ENCODE data around the gene SPRYD7.

Gene SPRYD7

GRCh38 chr13:49897713-49898112 lies 38.4 kb downstream of the SPRYD7 start (continued):
- TF ChIP-seq, protein P1, sequence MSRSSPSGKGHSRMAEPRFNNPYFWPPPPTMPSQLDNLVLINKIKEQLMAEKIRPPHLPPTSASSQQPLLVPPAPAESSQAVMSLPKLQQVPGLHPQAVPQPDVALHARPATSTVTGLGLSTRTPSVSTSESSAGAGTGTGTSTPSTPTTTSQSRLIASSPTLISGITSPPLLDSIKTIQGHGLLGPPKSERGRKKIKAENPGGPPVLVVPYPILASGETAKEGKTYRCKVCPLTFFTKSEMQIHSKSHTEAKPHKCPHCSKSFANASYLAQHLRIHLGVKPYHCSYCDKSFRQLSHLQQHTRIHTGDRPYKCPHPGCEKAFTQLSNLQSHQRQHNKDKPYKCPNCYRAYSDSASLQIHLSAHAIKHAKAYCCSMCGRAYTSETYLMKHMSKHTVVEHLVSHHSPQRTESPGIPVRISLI (tag by site-specific recombination; IDR thresholded peaks at IDR 0.05), result no peak
- no peak for TF ChIP-seq ZNF548 (tag by site-specific recombination; IDR thresholded peaks at IDR 0.05)
- no peak for TF ChIP-seq HIC1 (tag by site-specific recombination; IDR thresholded peaks at IDR 0.05)
- TF ChIP-seq ZNF18 (tag by site-specific recombination; IDR thresholded peaks at IDR 0.05), result no peak
- TF ChIP-seq ZNF777 (tag by site-specific recombination; IDR thresholded peaks at IDR 0.05; ENCODE audit: borderline replicate concordance), result no peak
- TF ChIP-seq ZNF146 (tag by site-specific recombination; IDR thresholded peaks at IDR 0.05), result no peak
- peak; percentile 68 for TF ChIP-seq ZNF555 (tag by site-specific recombination; conservative IDR thresholded peaks at IDR 0.05)
- TF ChIP-seq ZBTB11 (tag by site-specific recombination; conservative IDR thresholded peaks at IDR 0.05; ENCODE audit: low read depth), result no peak; the same call in 1 of the 2 replicates
- no peak for TF ChIP-seq ZNF658 (tag by site-specific recombination; IDR thresholded peaks at IDR 0.05)
- TF ChIP-seq ZFHX2 (tag by site-specific recombination; conservative IDR thresholded peaks at IDR 0.05), result no peak
- TF ChIP-seq, protein P2, sequence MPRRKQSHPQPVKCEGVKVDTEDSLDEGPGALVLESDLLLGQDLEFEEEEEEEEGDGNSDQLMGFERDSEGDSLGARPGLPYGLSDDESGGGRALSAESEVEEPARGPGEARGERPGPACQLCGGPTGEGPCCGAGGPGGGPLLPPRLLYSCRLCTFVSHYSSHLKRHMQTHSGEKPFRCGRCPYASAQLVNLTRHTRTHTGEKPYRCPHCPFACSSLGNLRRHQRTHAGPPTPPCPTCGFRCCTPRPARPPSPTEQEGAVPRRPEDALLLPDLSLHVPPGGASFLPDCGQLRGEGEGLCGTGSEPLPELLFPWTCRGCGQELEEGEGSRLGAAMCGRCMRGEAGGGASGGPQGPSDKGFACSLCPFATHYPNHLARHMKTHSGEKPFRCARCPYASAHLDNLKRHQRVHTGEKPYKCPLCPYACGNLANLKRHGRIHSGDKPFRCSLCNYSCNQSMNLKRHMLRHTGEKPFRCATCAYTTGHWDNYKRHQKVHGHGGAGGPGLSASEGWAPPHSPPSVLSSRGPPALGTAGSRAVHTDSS (tag by site-specific recombination; IDR thresholded peaks at IDR 0.05), result no peak
- TF ChIP-seq ZNF416 (tag by site-specific recombination; IDR thresholded peaks at IDR 0.05), result no peak
- TF ChIP-seq GLIS2 (tag by site-specific recombination; IDR thresholded peaks at IDR 0.05), result no peak
- TF ChIP-seq ZNF175 (tag by site-specific recombination; IDR thresholded peaks at IDR 0.05), result no peak
- TF ChIP-seq HOXA7 (CRISPR knock-in tag; IDR thresholded peaks at IDR 0.05; ENCODE audit: borderline replicate concordance), result no peak
- TF ChIP-seq, protein P3, sequence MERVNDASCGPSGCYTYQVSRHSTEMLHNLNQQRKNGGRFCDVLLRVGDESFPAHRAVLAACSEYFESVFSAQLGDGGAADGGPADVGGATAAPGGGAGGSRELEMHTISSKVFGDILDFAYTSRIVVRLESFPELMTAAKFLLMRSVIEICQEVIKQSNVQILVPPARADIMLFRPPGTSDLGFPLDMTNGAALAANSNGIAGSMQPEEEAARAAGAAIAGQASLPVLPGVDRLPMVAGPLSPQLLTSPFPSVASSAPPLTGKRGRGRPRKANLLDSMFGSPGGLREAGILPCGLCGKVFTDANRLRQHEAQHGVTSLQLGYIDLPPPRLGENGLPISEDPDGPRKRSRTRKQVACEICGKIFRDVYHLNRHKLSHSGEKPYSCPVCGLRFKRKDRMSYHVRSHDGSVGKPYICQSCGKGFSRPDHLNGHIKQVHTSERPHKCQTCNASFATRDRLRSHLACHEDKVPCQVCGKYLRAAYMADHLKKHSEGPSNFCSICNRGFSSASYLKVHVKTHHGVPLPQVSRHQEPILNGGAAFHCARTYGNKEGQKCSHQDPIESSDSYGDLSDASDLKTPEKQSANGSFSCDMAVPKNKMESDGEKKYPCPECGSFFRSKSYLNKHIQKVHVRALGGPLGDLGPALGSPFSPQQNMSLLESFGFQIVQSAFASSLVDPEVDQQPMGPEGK (tag by site-specific recombination; IDR thresholded peaks at IDR 0.05), result no peak
- TF ChIP-seq ZNF426 (tag by site-specific recombination; IDR thresholded peaks at IDR 0.05), result peak; percentile 83
- TF ChIP-seq FEZF1 (tag by site-specific recombination; IDR thresholded peaks at IDR 0.05), result no peak
- peak; percentile 69 for TF ChIP-seq ZNF623 (tag by site-specific recombination; IDR thresholded peaks at IDR 0.05)
- TF ChIP-seq ZNF843 (tag by site-specific recombination; IDR thresholded peaks at IDR 0.05), result no peak
- TF ChIP-seq, protein P4, sequence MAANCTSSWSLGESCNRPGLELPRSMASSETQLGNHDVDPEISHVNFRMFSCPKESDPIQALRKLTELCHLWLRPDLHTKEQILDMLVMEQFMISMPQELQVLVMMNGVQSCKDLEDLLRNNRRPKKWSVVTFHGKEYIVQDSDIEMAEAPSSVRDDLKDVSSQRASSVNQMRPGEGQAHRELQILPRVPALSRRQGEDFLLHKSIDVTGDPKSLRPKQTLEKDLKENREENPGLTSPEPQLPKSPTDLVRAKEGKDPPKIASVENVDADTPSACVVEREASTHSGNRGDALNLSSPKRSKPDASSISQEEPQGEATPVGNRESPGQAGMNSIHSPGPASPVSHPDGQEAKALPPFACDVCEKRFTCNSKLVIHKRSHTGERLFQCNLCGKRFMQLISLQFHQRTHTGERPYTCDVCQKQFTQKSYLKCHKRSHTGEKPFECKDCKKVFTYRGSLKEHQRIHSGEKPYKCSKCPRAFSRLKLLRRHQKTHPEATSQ (tag by site-specific recombination; IDR thresholded peaks at IDR 0.05), result no peak
- no peak for TF ChIP-seq ZBTB48 (tag by site-specific recombination; IDR thresholded peaks at IDR 0.05)
- no peak for TF ChIP-seq HOXC10 (CRISPR knock-in tag; IDR thresholded peaks at IDR 0.05)
- no peak for TF ChIP-seq ZXDB (tag by site-specific recombination; IDR thresholded peaks at IDR 0.05)
- TF ChIP-seq EGR2 (tag by site-specific recombination; IDR thresholded peaks at IDR 0.05; ENCODE audit: low read depth), result no peak
- no peak for TF ChIP-seq ZNF133 (tag by site-specific recombination; IDR thresholded peaks at IDR 0.05)
- TF ChIP-seq ZFP3 (tag by site-specific recombination; IDR thresholded peaks at IDR 0.05; ENCODE audit: low read depth), result no peak
- TF ChIP-seq TCF7L2 (IDR thresholded peaks at IDR 0.05; ENCODE audit: borderline replicate concordance, low read depth, low read length), result no peak
